Measurements from ENCODE around the gene KIAA0319L.

KIAA0319L gene

DNA sequence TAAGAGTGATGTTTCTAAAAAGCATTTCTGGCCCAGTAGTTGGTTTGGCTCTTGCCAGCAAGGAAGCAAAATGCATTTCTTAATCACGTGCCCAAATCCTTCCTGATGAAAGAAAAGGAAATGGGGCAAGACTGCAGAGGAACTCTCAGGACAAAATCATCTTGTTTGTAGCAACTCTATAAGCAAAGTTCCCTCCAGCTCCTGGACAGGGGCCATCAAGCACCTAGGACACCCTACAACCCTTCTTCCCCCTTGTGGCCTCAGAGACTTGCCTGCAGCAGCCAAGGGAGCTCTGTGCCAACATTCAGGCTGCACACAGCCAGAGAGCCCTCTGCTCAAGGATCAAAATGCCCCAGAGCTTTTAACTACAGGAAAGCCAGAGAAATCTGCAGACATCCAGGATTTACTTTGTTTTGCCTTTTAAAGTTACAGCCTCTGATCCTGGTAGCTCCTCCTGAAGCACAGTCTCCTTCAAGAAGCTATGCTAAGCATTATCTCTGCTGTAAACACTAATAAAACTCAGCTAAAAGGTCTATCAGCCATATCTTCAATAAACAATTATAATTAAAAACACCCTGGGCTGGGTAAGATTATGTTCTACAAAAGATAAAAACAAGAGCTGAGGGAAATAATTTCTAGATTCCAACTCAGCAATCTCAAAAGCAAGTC lies 105.0 kb downstream of the KIAA0319L start:
- H3K4me3 ChIP-seq (ENCODE audit: low read length), result no peak overlapping the region
- TF ChIP-seq ZNF274 (IDR thresholded peaks at IDR 0.05; ENCODE audit: low read depth, low read length), result no peak

DNA sequence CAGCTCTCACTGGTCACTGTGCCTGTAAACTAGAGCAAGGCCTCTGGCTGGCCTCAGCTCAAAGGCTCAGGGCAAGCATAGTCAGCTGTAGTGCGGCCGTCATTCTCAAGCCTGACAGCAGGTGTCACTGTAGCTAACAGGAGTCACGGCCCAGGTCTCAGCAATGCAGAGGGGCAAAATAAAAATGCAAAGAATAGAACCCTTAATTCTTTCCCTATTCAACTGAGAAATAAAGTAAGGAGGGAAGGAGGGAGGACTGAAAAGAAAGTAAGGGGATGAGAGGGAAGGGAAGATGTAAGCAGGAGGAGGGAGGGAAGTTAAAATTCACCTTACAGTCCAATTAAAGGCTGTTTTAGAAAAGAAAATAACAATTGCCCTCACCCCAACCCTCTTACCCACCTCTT lies 106.1 kb downstream of the KIAA0319L start:
- H3K4me3 ChIP-seq (ENCODE audit: low read length), result no peak overlapping the region
- TF ChIP-seq ZNF274 (IDR thresholded peaks at IDR 0.05; ENCODE audit: low read depth, low read length), result no peak

DNA sequence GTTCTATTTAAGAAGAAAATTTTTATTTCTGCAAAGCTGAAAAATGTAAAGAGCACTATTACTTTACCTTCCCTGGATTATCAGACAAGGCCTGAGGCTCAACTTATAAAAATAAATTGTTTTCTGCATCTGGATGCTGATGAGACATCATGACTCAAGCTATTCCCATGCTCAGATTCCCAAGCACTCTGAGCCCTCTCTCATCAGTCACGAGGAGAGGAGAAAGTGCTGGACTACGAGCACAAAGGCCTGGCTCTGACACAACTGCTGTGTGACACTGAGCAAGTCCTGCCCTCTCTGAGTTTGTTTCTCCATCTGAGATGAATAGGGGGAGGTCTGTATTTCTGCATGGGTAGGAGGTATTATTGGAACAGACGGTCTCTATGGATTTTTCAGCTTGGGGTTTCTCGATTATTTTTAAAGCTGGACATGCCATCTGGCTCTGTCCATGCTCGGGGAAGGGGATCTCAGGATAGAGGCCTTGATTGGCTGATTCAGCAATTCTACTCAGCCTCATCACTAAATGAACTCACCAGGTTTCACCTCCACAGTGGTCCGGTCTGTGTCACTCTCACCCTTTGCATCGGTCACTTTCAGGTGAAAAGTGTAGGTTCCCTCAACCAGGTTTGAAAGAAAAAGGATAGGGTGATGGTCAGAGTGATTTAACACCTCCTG lies 107.7 kb downstream of the KIAA0319L start:
- no peak overlapping the region for H3K4me3 ChIP-seq (ENCODE audit: low read length)
- no peak for TF ChIP-seq ZNF274 (IDR thresholded peaks at IDR 0.05; ENCODE audit: low read depth, low read length)

DNA sequence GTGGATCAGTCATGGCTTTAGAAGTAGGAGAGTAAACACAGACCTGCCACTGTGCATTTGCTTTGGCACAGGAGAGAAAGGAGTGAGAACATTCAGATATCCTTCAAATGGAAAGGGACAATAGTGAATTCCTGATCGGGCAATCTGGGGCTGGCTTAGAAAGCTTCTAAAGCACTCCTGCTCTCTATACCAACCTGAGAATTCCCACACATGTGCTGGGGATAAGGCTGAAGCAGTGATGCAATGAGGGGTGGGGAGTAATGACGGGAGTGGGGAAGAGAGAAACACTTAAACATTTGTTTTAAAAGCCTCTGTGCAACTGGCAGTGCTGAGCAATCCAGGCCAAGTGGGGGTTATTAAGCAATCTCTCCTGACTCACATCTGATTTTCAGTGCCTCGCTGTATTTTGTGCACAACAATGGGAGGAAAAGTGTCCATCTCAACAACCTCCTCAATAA lies 108.8 kb downstream of the KIAA0319L start:
- no peak overlapping the region for H3K4me3 ChIP-seq (ENCODE audit: low read length)
- TF ChIP-seq ZNF274 (IDR thresholded peaks at IDR 0.05; ENCODE audit: low read depth, low read length), result no peak

DNA sequence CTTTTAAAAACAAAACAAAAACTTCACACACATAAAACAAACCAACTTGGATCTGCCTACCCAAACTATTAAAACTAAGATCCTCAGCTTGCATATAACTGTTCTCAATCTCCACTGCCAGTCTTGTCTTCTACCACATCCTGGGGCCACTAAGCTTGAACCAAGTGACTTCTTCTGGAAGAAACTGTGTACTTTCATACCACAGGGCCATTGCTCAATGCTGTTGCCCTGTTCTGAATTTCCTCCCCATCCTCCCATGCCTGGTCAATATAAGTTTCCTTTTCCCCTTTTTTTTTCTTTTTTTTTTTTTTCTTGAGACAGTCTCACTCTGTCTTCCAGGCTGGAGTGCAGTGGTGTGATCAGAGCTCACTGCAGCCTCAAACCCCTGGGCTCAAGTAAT lies 109.9 kb downstream of the KIAA0319L start:
- TF ChIP-seq ZNF274 (IDR thresholded peaks at IDR 0.05; ENCODE audit: low read depth, low read length), result no peak
- H3K4me3 ChIP-seq (ENCODE audit: low read length), result no peak overlapping the region

DNA sequence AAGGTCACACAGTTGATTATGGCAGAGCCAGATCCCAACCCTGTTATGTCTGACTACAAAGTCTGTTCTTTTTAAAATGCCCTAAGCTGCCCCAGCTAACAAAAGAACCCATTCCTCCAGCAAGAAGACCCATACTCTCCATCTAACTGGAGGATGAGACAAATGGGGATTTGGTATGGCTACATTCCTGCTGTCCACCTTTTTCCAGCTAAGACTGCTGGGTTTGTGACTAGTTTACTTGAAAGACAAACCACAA lies 112.8 kb downstream of the KIAA0319L start:
- no peak overlapping the region for H3K4me3 ChIP-seq (ENCODE audit: low read length)
- TF ChIP-seq ZNF274 (IDR thresholded peaks at IDR 0.05; ENCODE audit: low read depth, low read length), result no peak

DNA sequence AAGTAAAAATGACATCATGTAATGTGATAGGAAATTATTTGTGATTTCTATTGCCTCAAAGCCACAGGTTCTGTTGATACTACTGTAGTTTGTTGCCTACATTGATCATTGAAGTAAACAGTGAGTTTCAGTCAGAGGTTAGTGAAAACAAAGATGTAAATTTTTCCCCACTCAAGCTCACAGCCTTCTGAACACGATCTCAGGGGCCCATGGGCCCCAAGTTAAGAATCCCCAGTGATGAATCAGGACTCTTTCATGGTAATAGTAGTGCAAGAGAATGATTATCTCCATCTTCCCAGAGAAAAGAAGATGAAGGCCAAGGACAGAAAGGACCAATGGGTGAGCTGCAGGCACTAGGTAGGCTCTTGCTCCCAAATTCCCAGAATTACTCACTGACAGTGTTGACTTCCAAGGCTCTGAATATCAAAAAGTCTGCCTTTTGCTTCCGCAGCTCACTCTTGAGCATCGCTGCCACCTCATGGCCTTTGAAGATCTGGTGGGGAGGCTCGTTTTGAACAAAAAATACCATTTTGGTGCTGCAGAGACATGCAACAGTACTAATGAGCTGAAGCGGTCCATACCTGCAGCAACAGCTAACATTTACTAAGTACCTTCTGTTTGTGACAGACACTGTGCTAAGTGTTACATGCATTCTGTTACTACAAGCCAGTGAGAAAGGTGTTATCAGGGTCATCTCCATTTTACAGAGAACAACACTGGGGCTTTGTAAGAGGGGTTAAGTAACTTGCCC lies 113.3 kb downstream of the KIAA0319L start:
- H3K4me3 ChIP-seq (ENCODE audit: low read length), result no peak overlapping the region
- no peak for TF ChIP-seq ZNF274 (IDR thresholded peaks at IDR 0.05; ENCODE audit: low read depth, low read length)

DNA sequence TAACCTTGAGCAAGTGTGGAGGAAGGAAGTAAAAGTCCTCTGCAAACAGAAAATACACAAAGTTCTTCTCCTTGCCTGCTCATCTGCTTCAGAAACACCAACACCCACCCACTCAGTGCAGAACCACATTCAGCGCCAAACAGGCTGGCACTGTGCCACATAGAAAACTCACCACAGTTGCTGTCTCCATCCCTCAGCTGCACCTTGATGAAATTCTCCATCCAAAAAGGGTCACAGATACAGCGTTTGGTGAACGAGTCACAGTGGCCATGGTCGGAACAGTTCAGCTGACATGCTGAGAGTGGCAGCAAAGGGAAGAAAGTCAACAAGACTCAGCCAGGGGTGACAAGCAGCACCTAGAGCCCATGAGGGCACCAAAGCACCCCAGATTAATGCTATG lies 114.5 kb downstream of the KIAA0319L start:
- TF ChIP-seq ZNF274 (IDR thresholded peaks at IDR 0.05; ENCODE audit: low read depth, low read length), result no peak
- H3K4me3 ChIP-seq (ENCODE audit: low read length), result no peak overlapping the region

DNA sequence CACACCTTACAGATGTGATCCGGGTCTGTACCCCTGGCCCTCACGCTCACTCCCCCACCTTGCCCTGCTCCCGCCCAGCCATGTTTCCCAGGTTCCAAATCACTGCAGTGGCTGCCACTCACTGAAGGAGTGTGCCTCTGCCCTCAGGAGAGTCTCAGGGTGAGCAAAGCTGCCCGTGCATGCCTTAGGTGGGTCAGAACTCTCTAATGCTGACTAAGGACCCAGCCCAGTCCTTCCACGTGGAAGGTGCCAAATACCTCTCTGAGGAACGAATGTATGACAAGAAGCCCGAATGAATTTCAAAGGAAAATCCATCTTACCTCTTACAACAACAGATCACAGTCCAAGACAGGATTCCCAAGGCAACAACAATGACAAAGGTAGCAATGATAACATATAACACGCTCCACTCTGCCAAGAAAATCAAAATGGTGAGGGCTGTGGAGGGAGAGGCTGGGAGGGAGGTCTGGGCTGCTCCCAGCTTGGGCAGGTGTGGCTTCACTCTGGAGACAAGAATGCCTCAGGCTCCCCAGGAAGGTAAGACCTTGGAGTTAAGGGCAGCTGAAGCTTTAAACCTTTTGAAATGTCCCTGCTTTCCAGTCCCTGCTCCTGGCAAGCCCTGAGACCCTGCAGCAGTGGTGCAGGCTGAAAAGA lies 115.2 kb downstream of the KIAA0319L start:
- TF ChIP-seq ZNF274 (IDR thresholded peaks at IDR 0.05; ENCODE audit: low read depth, low read length), result no peak

DNA sequence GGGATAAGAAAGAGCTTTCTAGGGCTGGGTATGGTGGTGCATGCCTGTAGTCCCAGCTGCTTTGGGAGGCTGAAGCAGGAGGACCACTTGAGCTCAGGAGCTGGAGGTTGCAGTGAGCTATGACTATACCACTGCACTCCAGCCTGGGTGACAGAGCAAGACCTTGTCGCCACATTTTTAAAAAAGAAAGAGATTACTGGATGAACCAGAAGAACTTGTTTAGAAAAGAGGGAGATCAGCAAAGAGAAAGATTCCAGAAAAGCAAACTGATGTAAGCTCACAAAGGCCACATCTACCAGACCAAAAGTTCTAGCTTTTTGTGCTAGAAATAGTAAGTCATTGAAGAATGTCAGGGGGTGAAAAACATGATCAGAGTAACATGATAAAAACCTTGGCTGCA lies 117.6 kb downstream of the KIAA0319L start:
- TF ChIP-seq ZNF274 (IDR thresholded peaks at IDR 0.05; ENCODE audit: low read depth, low read length), result no peak
- no peak overlapping the region for H3K4me3 ChIP-seq (ENCODE audit: low read length)

More for the DNA sequence above, 115.2 kb downstream of the KIAA0319L start:
- H3K4me3 ChIP-seq (ENCODE audit: low read length), result no peak overlapping the region

DNA sequence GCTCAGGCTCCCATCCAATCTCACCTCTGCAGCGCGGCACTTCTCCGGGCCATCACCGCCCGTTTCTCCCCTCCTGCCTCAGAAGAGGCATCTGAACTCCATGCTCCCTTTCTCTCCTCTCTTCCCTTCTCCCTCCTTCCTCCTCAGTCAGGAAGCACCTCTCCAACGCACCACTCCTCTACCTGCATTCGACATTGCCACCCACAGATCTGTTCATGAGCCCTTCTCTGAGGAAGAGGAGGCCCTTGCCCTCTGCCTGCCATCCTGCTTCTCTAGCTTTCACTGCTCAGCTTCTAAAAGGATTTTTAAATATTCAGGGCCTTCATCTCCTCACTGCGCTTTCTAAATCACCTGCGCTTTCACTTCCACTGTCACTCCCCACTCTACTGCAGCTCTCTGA lies 120.0 kb downstream of the KIAA0319L start:
- no peak for TF ChIP-seq ZNF274 (IDR thresholded peaks at IDR 0.05; ENCODE audit: low read depth, low read length)
- no peak overlapping the region for H3K4me3 ChIP-seq (ENCODE audit: low read length)

DNA sequence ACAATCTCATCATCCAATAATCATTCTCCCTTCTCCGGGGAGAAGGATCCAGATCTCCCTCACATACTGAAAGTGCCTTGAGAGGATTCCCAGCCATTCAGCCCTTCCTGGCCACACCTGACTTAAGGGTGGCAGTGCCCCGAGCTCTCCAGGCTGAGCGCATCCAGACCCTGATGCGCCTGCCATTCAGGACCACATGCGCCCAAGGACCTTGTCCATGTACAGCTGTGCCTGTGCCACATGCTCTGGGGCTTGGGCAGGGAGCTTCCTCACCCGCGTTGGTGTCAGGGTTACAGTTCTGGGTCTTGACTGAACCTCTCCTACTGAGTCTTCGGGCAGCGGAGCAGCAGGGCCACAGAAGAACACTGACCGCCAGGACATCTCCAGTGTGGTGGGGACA lies 121.1 kb downstream of the KIAA0319L start:
- TF ChIP-seq ZNF274 (IDR thresholded peaks at IDR 0.05; ENCODE audit: low read depth, low read length), result no peak

DNA sequence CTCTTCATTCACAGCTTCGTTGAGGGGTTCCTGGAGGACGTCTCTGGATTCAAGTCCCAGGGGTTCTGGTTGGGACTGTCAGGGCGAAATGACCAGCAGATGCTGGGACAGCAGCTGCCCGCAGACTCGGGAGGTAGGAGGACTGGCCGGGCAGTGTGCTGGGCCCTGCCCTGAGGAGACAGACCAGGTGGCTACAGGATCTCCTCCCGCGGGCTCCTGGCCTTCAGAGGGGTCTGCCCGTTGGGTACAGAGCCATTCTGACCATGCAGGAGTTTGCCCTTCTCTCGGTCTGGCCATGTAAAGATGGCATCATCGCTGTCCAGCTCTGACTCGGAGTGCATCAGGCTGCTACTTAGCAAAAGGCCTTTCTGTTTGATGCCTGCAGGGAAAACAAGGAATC lies 122.5 kb downstream of the KIAA0319L start:
- no peak overlapping the region for H3K4me3 ChIP-seq (ENCODE audit: low read length)
- no peak for TF ChIP-seq ZNF274 (IDR thresholded peaks at IDR 0.05; ENCODE audit: low read depth, low read length)

More for the DNA sequence above, 121.1 kb downstream of the KIAA0319L start:
- no peak overlapping the region for H3K4me3 ChIP-seq (ENCODE audit: low read length)

DNA sequence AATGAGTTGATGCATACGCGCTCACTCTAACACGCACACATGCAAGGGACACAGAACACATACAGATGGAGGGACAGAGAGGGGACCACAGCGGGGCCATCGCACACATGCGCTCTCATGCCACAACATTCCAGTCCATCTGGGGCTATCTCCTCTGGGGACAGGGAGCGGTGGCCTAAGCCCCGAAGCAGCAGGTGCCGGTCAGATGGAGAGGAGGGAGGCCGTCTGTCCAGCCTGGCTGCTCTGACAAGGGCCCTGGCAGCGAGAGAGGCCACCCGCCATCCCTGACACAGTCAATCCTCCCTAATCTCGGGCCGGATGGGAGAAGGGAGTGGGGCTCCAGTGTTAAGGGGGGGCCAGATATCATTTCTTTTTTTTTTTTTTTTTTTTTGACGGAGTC lies 123.5 kb downstream of the KIAA0319L start:
- no peak overlapping the region for H3K4me3 ChIP-seq (ENCODE audit: low read length)
- TF ChIP-seq ZNF274 (IDR thresholded peaks at IDR 0.05; ENCODE audit: low read depth, low read length), result no peak

DNA sequence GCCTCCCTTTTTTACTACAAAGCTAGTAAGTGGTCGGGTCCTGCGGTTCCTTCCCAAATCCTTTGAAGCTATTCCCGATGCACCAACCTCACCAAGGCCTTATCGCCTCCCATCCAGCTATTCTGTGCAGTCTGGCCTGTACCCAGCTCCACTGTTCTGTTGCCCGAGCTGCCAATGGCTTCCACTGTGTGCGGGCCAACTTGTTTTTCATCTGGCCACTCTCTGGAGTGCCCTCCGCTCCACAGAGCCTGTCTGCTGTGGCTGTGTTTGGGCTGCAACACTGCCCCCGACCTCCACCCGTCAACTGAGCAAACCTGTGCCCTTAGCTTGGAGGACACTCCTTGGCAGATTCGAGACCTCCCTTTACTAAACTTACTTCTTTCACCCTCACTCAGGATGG lies 125.0 kb downstream of the KIAA0319L start:
- no peak for TF ChIP-seq ZNF274 (IDR thresholded peaks at IDR 0.05; ENCODE audit: low read depth, low read length)
- H3K4me3 ChIP-seq (ENCODE audit: low read length), result no peak overlapping the region

All from GM08714 (cell line).